ENCODE measurements around the gene GAS2L1.
A peak's percentile ranks its signal among the peaks of the same experiment; 100 is the strongest.

Gene GAS2L1

DNA sequence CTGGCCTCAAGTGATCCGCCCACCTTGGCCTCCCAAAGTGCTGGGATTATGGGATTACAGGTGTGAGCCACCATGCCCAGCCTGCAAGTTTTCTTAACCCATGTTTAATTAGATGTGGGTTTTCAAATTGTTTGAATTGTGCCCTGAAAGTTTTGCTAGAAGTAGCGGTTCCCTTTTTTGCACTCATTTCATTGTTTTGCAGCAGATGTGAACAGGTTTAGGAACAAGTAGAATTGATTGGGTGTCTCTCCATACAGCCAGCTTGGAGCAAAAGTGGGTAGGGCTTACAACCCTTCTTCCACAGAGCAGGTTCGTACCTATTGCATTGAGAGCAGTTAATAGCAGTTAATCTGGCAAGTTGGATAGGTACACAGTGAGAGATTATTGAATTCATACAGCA lies 22.3 kb upstream of the GAS2L1 start:
- H3K27ac Mint-ChIP-seq, result no peak overlapping the region
- peaks cover 93% of the 10 kb centered on the region for H3K36me3 Mint-ChIP-seq (ENCODE audit: low read depth)
- H3K4me1 Mint-ChIP-seq, result no peaks in the 10 kb centered on the region
- H3K4me3 Mint-ChIP-seq, result no peak overlapping the region
- TF ChIP-seq, protein P1, sequence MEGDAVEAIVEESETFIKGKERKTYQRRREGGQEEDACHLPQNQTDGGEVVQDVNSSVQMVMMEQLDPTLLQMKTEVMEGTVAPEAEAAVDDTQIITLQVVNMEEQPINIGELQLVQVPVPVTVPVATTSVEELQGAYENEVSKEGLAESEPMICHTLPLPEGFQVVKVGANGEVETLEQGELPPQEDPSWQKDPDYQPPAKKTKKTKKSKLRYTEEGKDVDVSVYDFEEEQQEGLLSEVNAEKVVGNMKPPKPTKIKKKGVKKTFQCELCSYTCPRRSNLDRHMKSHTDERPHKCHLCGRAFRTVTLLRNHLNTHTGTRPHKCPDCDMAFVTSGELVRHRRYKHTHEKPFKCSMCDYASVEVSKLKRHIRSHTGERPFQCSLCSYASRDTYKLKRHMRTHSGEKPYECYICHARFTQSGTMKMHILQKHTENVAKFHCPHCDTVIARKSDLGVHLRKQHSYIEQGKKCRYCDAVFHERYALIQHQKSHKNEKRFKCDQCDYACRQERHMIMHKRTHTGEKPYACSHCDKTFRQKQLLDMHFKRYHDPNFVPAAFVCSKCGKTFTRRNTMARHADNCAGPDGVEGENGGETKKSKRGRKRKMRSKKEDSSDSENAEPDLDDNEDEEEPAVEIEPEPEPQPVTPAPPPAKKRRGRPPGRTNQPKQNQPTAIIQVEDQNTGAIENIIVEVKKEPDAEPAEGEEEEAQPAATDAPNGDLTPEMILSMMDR (IDR thresholded peaks at IDR 0.05; ENCODE audit: unreplicated experiment in 3 of 3), result no peak
- H3K9me3 Mint-ChIP-seq, result no peaks in the 10 kb centered on the region
- H3K27me3 Mint-ChIP-seq (ENCODE audit: low read depth), result no peaks in the 10 kb centered on the region

DNA sequence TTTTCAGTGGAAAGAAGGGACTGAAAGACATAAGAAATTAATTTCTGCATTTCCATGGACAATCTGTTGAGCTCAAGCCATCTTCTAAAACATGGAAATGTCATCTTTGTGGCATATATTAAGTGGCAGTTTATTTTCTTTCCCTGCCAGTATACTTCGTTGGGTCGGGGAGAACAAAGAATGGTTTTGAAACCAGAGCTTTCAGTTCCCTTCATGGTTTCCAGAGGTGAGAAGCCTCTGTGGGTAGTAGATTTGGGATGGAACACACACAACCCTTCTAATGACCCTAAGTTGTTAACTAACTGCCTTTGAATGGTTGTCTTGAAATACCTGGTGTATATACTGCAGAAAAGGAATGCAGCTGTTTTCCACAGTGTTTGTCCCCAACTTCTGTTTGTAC lies 17.6 kb upstream of the GAS2L1 start:
- Mint-ChIP-seq H3K27me3 (ENCODE audit: low read depth) (no peaks in the 10 kb centered on the region), H3K9me3 (no peaks in the 10 kb centered on the region), H3K27ac (no peak overlapping the region), H3K4me1 (no peaks in the 10 kb centered on the region), H3K4me3 (no peak overlapping the region), H3K36me3 (ENCODE audit: low read depth) (peaks cover 91% of the 10 kb centered on the region)
- TF ChIP-seq, protein P1 (IDR thresholded peaks at IDR 0.05; ENCODE audit: unreplicated experiment in 3 of 3), result no peak

DNA sequence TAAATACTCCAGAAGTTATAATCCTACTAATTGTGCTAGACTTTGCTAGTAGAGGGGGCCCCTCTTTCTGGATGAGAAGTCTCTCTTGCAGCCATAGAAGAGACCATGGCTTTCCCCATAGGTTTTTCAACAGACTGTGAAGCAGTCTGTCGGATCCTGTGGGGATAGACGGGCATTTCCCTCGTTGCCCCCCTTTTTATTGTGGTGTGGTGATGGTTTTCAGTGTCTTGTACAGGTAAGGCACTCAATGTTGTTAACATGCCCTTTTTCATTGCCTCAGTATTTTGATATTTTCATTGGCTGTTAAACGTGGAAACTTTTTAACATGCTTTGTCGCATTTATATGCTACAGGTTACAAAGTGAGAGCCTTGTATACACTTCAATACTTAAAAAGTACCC lies 16.4 kb upstream of the GAS2L1 start:
- Mint-ChIP-seq H3K27ac (no peak overlapping the region), H3K36me3 (ENCODE audit: low read depth) (peaks cover 91% of the 10 kb centered on the region), H3K27me3 (ENCODE audit: low read depth) (no peaks in the 10 kb centered on the region), H3K4me3 (no peak overlapping the region), H3K9me3 (no peaks in the 10 kb centered on the region), H3K4me1 (no peaks in the 10 kb centered on the region)
- TF ChIP-seq, protein P1 (IDR thresholded peaks at IDR 0.05; ENCODE audit: unreplicated experiment in 3 of 3), result no peak

DNA sequence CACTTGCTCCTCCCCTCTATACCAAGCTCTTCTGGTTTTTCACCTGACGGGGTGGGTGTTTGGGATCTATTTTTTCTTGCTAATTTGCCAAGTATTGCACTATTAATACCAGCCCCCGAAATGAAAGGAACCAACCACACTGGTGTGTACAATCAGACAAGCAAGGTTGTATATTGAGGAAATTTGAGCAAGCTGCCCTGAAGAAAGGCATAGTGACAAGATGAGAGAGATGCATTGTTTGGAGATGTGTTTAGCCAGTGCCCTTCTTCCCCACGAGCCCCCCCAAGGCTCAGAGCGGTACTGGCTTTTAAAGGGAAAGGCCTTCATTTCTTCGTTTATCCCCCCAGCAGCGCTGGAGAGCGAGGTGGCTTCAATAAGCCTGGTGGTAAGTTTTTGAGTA lies 15.2 kb upstream of the GAS2L1 start:
- H3K36me3 Mint-ChIP-seq (ENCODE audit: low read depth), result peaks cover 89% of the 10 kb centered on the region
- no peaks in the 10 kb centered on the region for H3K4me1 Mint-ChIP-seq
- H3K9me3 Mint-ChIP-seq, result no peaks in the 10 kb centered on the region
- H3K27ac Mint-ChIP-seq, result no peak overlapping the region
- TF ChIP-seq, protein P1 (IDR thresholded peaks at IDR 0.05; ENCODE audit: unreplicated experiment in 3 of 3), result no peak
- H3K27me3 Mint-ChIP-seq (ENCODE audit: low read depth), result no peaks in the 10 kb centered on the region
- no peak overlapping the region for H3K4me3 Mint-ChIP-seq

DNA sequence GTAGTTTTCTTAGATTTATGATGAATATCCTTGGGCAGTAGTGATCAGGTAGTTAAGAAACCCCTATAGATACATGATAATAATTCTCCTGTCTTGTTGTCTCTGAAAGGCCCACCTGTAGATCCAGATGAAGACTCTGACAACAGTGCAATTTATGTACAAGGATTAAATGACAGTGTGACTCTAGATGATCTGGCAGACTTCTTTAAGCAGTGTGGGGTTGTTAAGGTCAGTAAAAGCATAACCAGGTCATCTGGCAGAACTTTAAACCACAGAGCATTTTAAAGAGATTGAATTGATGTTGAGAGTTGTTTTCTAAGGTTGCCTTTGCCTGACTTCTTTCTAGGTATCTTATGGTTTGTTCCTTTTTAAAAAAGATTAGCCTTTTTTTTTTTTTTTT lies 14.1 kb upstream of the GAS2L1 start:
- Mint-ChIP-seq H3K9me3 (no peaks in the 10 kb centered on the region), H3K27me3 (ENCODE audit: low read depth) (no peaks in the 10 kb centered on the region), H3K36me3 (ENCODE audit: low read depth) (peaks cover 87% of the 10 kb centered on the region), H3K4me1 (no peaks in the 10 kb centered on the region), H3K27ac (no peak overlapping the region), H3K4me3 (no peak overlapping the region)
- TF ChIP-seq, protein P1 (IDR thresholded peaks at IDR 0.05; ENCODE audit: unreplicated experiment in 3 of 3), result no peak

DNA sequence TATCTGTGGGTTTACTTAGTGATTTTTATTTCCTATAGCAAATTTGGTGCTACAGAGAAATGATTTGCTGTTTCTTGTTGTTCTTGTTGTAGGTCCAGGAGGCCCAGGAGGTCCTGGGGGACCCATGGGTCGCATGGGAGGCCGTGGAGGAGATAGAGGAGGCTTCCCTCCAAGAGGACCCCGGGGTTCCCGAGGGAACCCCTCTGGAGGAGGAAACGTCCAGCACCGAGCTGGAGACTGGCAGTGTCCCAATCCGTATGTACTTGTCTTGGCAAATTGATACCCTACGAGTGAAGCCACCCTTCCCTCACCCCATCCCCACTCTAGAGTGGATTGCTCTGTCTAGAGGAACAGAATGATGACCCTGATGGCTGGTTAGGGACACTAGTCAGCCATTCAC lies 7.8 kb upstream of the GAS2L1 start:
- Mint-ChIP-seq H3K4me1 (no peaks in the 10 kb centered on the region), H3K36me3 (ENCODE audit: low read depth) (peaks cover 73% of the 10 kb centered on the region), H3K27me3 (ENCODE audit: low read depth) (no peaks in the 10 kb centered on the region), H3K27ac (peak overlapping the region in 1 of 3 experiments; percentile 42), H3K4me3 (no peak overlapping the region), H3K9me3 (no peaks in the 10 kb centered on the region)
- TF ChIP-seq, protein P1 (IDR thresholded peaks at IDR 0.05; ENCODE audit: unreplicated experiment in 3 of 3), result no peak

Measured in nephron (organoid).